Colonic mucosa (tissue), 4 donors: ENCODE measurements around the gene FOXJ1. TPM values are rescaled to one million over a fixed set of nuclear protein-coding genes. Genes with fewer than 3 reads are reported as not detected.

Source experiments
- DNase-seq: peaks from one replicate; pipeline ENCODE4 v3.0.0-alpha.2; 2020
- H3K27ac ChIP-seq: fragments of 200-600 bp; one replicate; pipeline ENCODE4 v1.8.0; 2021
- H3K27me3 ChIP-seq: fragments of 200-600 bp; one replicate; pipeline ENCODE4 v1.8.0; 2021
- H3K36me3 ChIP-seq: fragments of 200-600 bp; one replicate; pipeline ENCODE4 v1.8.0; 2021
- H3K4me1 ChIP-seq: fragments of 200-600 bp; one replicate; pipeline ENCODE4 v1.8.0; 2021; ENCODE audit warnings: mild to moderate bottlenecking
- H3K4me3 ChIP-seq: fragments of 200-600 bp; one replicate; pipeline ENCODE4 v1.8.0; 2021
- H3K9ac ChIP-seq, 2 donors: one replicate each; pipeline ENCODE4 v1.7.0; 2013; ENCODE audit warnings: control low read depth in 2 of 2, low read depth in 2 of 2, low read length in 2 of 2
- H3K9me3 ChIP-seq: fragments of 200-600 bp; one replicate; pipeline ENCODE4 v1.8.0; 2021
- CTCF ChIP-seq: fragments of 200-600 bp; IDR thresholded peaks from one replicate; pipeline ENCODE4 v1.8.0; 2022; ENCODE audit warnings: antibody characterized with exemption, mild to moderate bottlenecking
- intact Hi-C: fragments of 100-400 bp; cut with DNase I; formaldehyde crosslinking; loops from one replicate; pipeline ENCODE4 v1.14.1; 2022
- total RNA-seq, 2 donors: library from RNA; stranded (reverse); fragmentation: NEBNext Ultra II Directional in 1 of 2; extraction: Animal tissue kit (Norgen Biotek cat#: 25700) in 1 of 2; gene quantifications; one replicate each; pipeline ENCODE4 v1.2.1, GENCODE V29; 2021
- donor health status: healthy.
- donor health status: DM: no; HTN: no; CAD: no.
- donor health status: DM: no; HTN: no; CAD: no.

The FOXJ1 gene
- total RNA-seq, 2 donors from 2014 or later: 1.4 to 2.5 TPM

- Histone ChIP-seq H3K36me3 (no peaks in the 10 kb centered on the region), H3K4me3 (no peak overlapping the region), H3K27ac (no peak overlapping the region), H3K9me3 (no peaks in the 10 kb centered on the region), H3K9ac (no peak overlapping the region), H3K4me1 (no peaks in the 10 kb centered on the region), H3K27me3 (no peaks in the 10 kb centered on the region)
- TF ChIP-seq CTCF: no peak
- no peak for DNase-seq
- intact Hi-C loops: loop anchor here (5.0 to 10.0 kb wide), 3 partner anchors 37 to 91 kb away; no protein-coding TSS in a partner anchor
Measured at GRCh38 chr17:76184290-76184689, 43.2 kb upstream of the FOXJ1 start.

DNA sequence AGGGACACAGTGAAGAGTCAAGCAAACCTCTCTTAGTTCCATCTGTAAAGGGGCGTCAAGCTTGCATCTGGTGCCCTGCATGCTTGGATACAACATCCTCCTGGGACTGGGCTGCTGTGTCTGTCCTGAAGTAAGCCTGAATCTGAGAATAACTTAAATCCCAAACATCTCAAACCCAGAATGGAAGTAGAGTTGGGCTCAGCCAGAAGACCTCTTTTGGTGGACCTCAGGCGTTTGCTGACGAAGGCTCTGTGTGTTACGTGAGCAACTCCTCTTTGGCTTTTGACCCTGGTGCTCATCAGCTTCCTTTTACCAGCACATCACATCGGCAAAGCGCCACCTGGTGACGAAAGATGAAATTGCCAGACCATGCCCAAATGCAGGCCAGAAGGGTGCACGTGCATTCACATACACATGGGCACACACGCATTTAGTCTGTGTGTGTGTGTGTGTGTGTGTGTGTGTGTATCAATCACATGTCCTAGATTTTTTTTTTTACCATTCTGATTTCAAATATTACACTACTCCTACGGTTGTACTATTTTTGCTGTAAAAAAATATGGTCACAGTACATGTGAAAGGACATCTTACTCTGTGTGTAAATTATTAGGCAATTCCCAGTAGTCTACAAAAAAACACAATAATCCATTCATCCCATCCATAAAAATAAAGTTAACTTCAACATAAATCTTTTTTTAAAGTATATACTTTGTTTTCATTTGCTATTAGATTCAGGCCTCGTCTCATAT is 41.1 kb upstream of the FOXJ1 start:
- intact Hi-C loops: loop anchor here (5.0 to 10.0 kb wide), 3 partner anchors 35 to 93 kb away; no protein-coding TSS in a partner anchor

GRCh38 chr17:76179496-76180467 is 38.7 kb upstream of the FOXJ1 start:
- Histone ChIP-seq H3K36me3 (no peaks in the 10 kb centered on the region), H3K9ac (no peak overlapping the region)

More for the DNA sequence above, 41.1 kb upstream of the FOXJ1 start:
- no peaks in the 10 kb centered on the region for H3K27me3 ChIP-seq
- H3K9me3 ChIP-seq: no peaks in the 10 kb centered on the region
- H3K27ac ChIP-seq: no peak overlapping the region
- no peak overlapping the region for H3K9ac ChIP-seq
- no peak overlapping the region for H3K4me3 ChIP-seq
- no peaks in the 10 kb centered on the region for H3K4me1 ChIP-seq
- TF ChIP-seq CTCF: peak; percentile 81
- no peaks in the 10 kb centered on the region for H3K36me3 ChIP-seq
- peak; percentile 94 for DNase-seq

DNA sequence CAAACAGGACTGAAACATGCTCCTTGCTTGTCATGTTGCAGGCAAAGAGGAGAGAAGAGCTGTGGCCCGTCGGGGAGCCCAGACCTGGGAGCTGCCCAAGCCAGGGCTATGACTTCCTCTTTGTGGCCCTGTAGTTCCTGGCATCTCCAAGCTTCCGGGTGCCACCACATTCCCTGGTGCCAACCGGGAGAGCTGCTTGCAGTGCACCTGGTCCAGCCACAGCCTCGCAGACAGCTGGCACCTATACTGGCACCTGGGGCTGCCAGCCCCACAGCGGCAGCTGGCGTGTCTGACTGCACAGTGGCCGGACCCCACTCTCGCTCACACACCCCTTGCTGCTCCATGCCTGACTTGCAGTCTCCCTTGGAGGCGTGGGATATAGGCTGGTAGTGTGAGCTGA is 37.1 kb upstream of the FOXJ1 start:
- no peaks in the 10 kb centered on the region for H3K4me1 ChIP-seq
- H3K9me3 ChIP-seq: no peaks in the 10 kb centered on the region
- no peaks in the 10 kb centered on the region for H3K36me3 ChIP-seq
- no peak overlapping the region for H3K9ac ChIP-seq
- no peak overlapping the region for H3K27ac ChIP-seq
- intact Hi-C loops: no loop called here
- TF ChIP-seq CTCF: no peak
- DNase-seq: no peak
- H3K4me3 ChIP-seq: no peak overlapping the region
- H3K27me3 ChIP-seq: no peaks in the 10 kb centered on the region

More at GRCh38 chr17:76179496-76180467, 38.7 kb upstream of the FOXJ1 start:
- Histone ChIP-seq H3K4me1 (no peaks in the 10 kb centered on the region), H3K4me3 (no peak overlapping the region), H3K27me3 (no peaks in the 10 kb centered on the region), H3K27ac (no peak overlapping the region), H3K9me3 (no peaks in the 10 kb centered on the region)
- intact Hi-C loops: loop anchor here (5.0 to 10.0 kb wide), 3 partner anchors 32 to 95 kb away; no protein-coding TSS in a partner anchor
- DNase-seq: no peak
- TF ChIP-seq CTCF: no peak
